Measurements from ENCODE around the gene ASXL1. TPM values are rescaled to one million over a fixed set of nuclear protein-coding genes. Genes with fewer than 3 reads are reported as not detected.

ASXL1 gene
- total RNA-seq, 1 experiment from 2014 or later = 52.2 TPM

DNA sequence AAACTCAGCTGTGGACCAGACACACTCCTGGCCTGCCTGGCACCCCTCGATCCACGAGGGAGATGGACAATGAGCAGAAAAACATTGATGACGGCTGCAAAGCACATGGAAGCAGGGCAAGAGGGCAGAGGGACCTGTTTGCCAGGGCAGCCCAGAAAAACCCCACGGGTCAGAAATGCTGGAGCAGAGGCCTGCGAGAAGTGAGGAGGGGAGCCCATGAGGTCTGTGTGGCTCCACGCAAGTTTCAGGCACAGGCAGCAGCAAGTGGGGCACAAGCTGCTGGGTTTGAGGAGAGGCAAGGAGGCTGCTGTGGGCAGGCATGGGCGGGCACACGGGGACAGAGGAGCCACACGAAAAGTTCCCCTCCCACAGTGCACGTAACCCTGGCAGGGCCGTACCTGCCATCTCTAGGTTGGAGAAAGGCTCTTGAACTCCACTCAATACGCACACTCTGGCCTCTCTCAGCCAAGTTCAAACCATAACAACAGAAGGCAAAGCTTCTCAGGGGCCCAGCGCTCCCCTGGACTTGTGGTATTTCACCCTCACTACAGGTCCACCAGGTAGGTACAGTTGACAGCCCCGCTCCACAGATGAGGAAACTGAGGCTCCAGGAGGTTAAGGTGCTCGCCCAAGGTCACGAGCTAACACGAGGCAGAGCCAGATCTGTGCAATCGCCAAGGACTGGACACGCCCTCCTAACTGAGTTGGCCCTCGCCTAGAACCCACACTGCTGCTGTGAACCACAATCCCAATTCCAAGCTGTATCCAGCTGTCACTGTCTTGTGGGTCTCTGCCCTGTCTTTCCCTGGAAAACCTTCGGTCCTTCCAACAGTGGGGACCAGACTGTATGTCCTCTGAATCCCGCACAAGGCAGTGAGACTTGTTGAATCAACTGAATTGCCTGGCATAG is 118.8 kb downstream of the ASXL1 start:
- H3K36me3 ChIP-seq (ENCODE audit: control insufficient read depth in 1 of 2, insufficient read depth in 2 of 2, low read length in 2 of 2) = no peaks in the 10 kb centered on the region
- no peak overlapping the region for H3K4me2 ChIP-seq (ENCODE audit: low read length)
- H3K27me3 ChIP-seq (ENCODE audit: insufficient read depth, low read length) = no peaks in the 10 kb centered on the region
- ChIA-PET RAD21 (ENCODE audit: low non-redundant PET in 1 of 2, low total read pairs in 2 of 2, uncharacterized antibody in 2 of 2, unreplicated experiment in 2 of 2) (no interaction called here), CTCF (no interaction called here), POLR2A (no interaction called here)
- TF ChIP-seq CEBPB (IDR thresholded peaks at IDR 0.05; ENCODE audit: low read depth) = no peak
- TF ChIP-seq POLR2AphosphoS5 (IDR thresholded peaks at IDR 0.05; ENCODE audit: low read depth, low read length) = no peak
- no peak for TF ChIP-seq ZFX (IDR thresholded peaks at IDR 0.05)
- TF ChIP-seq CBX3 (IDR thresholded peaks at IDR 0.05; ENCODE audit: low read depth) = no peak
- no peak for TF ChIP-seq EGR1 (IDR thresholded peaks at IDR 0.05; ENCODE audit: low read depth)
- no peak for TF ChIP-seq TCF7L2 (IDR thresholded peaks at IDR 0.05; ENCODE audit: borderline replicate concordance, extremely low read depth, insufficient read depth, insufficient read length)
- TF ChIP-seq, protein P1, sequence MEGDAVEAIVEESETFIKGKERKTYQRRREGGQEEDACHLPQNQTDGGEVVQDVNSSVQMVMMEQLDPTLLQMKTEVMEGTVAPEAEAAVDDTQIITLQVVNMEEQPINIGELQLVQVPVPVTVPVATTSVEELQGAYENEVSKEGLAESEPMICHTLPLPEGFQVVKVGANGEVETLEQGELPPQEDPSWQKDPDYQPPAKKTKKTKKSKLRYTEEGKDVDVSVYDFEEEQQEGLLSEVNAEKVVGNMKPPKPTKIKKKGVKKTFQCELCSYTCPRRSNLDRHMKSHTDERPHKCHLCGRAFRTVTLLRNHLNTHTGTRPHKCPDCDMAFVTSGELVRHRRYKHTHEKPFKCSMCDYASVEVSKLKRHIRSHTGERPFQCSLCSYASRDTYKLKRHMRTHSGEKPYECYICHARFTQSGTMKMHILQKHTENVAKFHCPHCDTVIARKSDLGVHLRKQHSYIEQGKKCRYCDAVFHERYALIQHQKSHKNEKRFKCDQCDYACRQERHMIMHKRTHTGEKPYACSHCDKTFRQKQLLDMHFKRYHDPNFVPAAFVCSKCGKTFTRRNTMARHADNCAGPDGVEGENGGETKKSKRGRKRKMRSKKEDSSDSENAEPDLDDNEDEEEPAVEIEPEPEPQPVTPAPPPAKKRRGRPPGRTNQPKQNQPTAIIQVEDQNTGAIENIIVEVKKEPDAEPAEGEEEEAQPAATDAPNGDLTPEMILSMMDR (IDR thresholded peaks at IDR 0.05 in 2 of 3, conservative IDR thresholded peaks at IDR 0.05 in 1 of 3; ENCODE audit: borderline replicate concordance in 1 of 3, insufficient read depth in 1 of 3, low read depth in 2 of 3, low read length in 2 of 3) = no peak
- TF ChIP-seq, protein P2, sequence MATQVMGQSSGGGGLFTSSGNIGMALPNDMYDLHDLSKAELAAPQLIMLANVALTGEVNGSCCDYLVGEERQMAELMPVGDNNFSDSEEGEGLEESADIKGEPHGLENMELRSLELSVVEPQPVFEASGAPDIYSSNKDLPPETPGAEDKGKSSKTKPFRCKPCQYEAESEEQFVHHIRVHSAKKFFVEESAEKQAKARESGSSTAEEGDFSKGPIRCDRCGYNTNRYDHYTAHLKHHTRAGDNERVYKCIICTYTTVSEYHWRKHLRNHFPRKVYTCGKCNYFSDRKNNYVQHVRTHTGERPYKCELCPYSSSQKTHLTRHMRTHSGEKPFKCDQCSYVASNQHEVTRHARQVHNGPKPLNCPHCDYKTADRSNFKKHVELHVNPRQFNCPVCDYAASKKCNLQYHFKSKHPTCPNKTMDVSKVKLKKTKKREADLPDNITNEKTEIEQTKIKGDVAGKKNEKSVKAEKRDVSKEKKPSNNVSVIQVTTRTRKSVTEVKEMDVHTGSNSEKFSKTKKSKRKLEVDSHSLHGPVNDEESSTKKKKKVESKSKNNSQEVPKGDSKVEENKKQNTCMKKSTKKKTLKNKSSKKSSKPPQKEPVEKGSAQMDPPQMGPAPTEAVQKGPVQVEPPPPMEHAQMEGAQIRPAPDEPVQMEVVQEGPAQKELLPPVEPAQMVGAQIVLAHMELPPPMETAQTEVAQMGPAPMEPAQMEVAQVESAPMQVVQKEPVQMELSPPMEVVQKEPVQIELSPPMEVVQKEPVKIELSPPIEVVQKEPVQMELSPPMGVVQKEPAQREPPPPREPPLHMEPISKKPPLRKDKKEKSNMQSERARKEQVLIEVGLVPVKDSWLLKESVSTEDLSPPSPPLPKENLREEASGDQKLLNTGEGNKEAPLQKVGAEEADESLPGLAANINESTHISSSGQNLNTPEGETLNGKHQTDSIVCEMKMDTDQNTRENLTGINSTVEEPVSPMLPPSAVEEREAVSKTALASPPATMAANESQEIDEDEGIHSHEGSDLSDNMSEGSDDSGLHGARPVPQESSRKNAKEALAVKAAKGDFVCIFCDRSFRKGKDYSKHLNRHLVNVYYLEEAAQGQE (IDR thresholded peaks at IDR 0.05; ENCODE audit: low read depth) = no peak
- no peak for TF ChIP-seq SIN3A (IDR thresholded peaks at IDR 0.05; ENCODE audit: low read depth)
- no peak for TF ChIP-seq RAD21 (IDR thresholded peaks at IDR 0.05; ENCODE audit: low read depth)
- TF ChIP-seq EZH2phosphoT487 (IDR thresholded peaks at IDR 0.05; ENCODE audit: borderline replicate concordance) = no peak
- TF ChIP-seq, protein P3, sequence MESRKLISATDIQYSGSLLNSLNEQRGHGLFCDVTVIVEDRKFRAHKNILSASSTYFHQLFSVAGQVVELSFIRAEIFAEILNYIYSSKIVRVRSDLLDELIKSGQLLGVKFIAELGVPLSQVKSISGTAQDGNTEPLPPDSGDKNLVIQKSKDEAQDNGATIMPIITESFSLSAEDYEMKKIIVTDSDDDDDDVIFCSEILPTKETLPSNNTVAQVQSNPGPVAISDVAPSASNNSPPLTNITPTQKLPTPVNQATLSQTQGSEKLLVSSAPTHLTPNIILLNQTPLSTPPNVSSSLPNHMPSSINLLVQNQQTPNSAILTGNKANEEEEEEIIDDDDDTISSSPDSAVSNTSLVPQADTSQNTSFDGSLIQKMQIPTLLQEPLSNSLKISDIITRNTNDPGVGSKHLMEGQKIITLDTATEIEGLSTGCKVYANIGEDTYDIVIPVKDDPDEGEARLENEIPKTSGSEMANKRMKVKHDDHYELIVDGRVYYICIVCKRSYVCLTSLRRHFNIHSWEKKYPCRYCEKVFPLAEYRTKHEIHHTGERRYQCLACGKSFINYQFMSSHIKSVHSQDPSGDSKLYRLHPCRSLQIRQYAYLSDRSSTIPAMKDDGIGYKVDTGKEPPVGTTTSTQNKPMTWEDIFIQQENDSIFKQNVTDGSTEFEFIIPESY (IDR thresholded peaks at IDR 0.05; ENCODE audit: extremely low read depth, insufficient replicate concordance, low read length) = no peak
- no peak for TF ChIP-seq SP1 (IDR thresholded peaks at IDR 0.05; ENCODE audit: low read depth)
- H3K9ac ChIP-seq (ENCODE audit: low read length) = no peak overlapping the region
- no peak for DNase-seq (ENCODE audit: low read depth, low spot score)
- H3K27ac ChIP-seq (ENCODE audit: low read depth, low read length) = no peak overlapping the region
- no peaks in the 10 kb centered on the region for H3K9me3 ChIP-seq (ENCODE audit: control insufficient read depth in 1 of 2, insufficient read depth in 1 of 2, low read depth in 1 of 2, low read length in 2 of 2)
- no peak overlapping the region for H3K4me3 ChIP-seq (replicated peaks in 1 of 2; ENCODE audit: low read depth in 1 of 2, low read length in 2 of 2)
- intact Hi-C loops (cut with micrococcal nuclease) = no loop called here
- BruUV-seq (replicated peaks) = no TSS peak
- H3K9me2 ChIP-seq (ENCODE audit: insufficient read depth) = no peaks in the 10 kb centered on the region
- no peaks in the 10 kb centered on the region for H3K79me2 ChIP-seq (ENCODE audit: insufficient read depth, low read length)
- no peaks in the 10 kb centered on the region for H4K20me1 ChIP-seq (ENCODE audit: insufficient read depth)
- ATAC-seq = no peak
- H3K4me1 ChIP-seq (ENCODE audit: control insufficient read depth in 1 of 2, insufficient read depth in 2 of 2, low read length in 2 of 2) = peaks cover 0 to 10% of the 10 kb centered on the region in 2 experiments; a peak in 1 of 4 replicates
- no peak overlapping the region for H2AFZ ChIP-seq (ENCODE audit: low read depth, low read length, poor library complexity, severe bottlenecking)
